A204.1 (cell line): ENCODE data around the gene DLAT.
"Not testable (repeated sequence)": the region's sequence is repeated elsewhere in the genome, so short reads cannot be mapped to it uniquely, and the experiment has no call there.

Experiments
- FAIRE-seq: peaks from 2 replicates; lab custom pipeline; 2012; peaks lifted over from hg19 to GRCh38; lab: Jason Lieb, UNC

The DLAT gene

DNA sequence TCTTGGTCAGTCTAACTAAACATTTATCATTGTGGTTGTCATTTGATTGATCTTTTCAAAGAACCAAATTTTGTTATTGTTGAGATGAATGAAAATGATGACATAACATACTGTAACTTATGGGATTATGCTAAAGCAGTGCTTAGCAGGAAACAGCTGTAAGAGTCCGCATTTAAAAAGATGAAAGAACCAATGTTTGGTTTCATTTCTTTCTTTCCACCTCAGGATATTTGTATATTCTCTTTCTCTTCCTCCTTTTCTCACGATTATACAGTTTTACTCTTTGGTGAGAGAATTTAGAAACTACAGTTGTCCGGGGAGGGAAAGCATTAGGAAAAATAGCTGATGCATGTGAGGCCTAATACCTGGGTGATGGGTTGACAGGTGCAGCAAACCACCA is 25.5 kb downstream of the DLAT start:
- FAIRE-seq, result no peak

- FAIRE-seq, result no peak
Measured at GRCh38 chr11:112051768-112052167, 26.6 kb downstream of the DLAT start.

- FAIRE-seq, result no peak
Measured at GRCh38 chr11:112057170-112057569, 32.0 kb downstream of the DLAT start.

- FAIRE-seq, result no peak
Measured at GRCh38 chr11:112058103-112058502, 32.9 kb downstream of the DLAT start.

- no peak for FAIRE-seq
Measured at GRCh38 chr11:112062923-112063322, 37.7 kb downstream of the DLAT start.

DNA sequence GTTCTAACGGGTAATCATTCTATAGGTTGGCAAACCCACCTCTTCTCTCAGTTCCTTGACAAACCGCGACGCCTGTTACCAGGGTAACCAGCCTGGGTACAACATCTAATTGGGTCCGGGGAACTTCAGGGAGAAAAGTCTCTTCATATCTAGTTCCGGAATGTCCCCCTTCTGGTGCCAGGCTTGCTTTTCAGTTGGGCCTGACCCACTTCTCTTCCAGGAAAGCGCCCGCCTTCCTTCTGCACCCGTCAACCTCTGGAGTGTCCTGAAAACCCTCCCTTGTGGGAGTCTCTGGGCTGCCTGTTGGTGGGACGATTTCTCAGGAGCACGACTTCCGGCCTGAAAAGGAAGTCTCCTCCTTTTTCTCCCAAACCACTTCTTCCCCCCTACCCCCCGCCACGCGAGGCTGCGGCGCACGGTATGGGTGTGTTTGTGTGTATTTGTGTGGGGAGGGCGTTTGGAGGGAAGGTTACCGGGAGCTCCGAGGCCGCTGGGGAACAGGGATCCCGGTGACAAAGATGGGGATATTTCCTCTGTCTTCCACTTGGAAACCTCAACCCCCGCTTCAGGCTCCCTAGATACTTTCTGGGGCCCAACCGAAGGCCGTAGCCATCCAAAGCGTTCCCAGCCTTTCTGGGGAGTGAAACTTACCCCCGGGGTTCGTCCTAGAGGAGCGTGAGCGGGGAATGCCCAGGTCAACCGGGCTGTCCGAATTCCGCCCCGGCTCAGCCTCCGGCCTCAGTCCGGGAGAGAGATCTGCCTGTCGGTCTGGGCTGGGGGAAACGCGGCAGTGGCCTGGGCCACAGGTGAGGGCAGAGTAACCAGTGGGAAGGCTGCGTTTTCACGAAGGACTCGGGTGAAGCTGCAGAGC is 49.0 kb downstream of the DLAT start, which contains the start of the genes NKAPD1 and PIH1D2:
NKAPD1 (plus strand) TSS at position 359 of the 871 bp plus-strand sequence. CDS start 1,276 bp downstream, outside the sequence.
PIH1D2 (minus strand) TSS at position 77 of the 871 bp plus-strand sequence. CDS start 843 bp downstream, outside the sequence.
- peak; percentile 23 for FAIRE-seq

- no peak for FAIRE-seq
Measured at GRCh38 chr11:112082729-112083128, 57.5 kb downstream of the DLAT start.

- no peak for FAIRE-seq
Measured at GRCh38 chr11:112085822-112086421, 60.7 kb downstream of the DLAT start.

DNA sequence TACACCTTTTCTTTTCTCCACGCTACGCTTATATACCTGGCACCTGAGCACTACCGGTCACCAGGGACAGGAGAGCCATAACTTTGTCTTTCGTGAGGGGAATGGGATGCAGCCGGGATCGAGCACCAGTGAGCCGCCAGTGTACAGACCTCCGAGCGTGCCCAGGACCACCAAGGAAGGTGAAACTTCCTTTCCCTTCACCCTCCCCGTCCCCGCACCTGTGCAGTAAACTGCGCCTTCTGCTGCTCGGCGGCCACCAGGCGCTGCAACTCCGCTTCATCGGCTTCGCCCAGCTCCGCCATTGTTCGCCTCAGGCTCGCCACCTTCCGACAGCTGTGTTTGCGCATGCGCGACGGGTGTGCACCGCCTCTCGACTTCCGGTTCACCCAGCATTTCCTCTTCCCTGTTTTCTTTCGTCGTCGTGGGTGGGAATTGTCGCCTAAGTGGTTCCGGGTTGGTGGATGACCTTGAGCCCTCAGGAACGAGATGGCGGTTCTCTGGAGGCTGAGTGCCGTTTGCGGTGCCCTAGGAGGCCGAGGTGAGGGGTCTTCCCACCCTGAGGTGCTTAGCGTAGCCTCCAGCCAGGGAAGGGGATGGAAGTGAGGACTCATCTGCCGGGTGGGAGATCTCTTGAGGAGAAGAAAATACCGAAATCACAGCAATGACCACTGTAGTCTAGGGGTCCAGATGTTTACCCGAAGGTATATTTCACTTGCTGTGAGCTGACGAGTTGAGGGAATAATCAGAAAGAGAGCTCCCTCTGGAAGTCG is 61.4 kb downstream of the DLAT start, which contains the start of the genes SDHD and TIMM8B:
SDHD (plus strand) TSS at position 452 of the 770 bp plus-strand sequence; CDS start at position 487, 35 bp downstream.
TIMM8B (minus strand) TSS at position 335 of the 770 bp plus-strand sequence; CDS start at position 302, 33 bp downstream.
- peak; percentile 89 for FAIRE-seq

- FAIRE-seq, result no peak
Measured at GRCh38 chr11:112087212-112087611, 62.0 kb downstream of the DLAT start.

DNA sequence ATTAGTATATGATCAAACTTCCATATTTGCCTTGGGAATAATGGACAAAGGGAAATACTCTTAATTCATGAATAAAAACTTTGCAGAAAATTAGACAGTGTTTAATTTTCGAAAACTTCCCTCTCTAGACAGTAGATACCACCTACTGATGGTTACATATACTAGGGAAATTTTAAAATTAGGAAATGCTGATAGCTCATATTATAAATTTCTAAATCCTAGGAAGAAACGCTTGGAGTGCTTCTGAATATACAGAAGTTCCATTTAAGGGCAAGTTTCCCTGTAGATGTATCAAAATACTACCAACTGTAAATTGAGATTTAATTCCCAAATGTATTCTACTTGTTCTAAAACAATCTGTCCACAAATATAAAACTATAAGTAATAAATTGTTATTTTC is 70.1 kb downstream of the DLAT start:
- FAIRE-seq, result not testable (repeated sequence)

DNA sequence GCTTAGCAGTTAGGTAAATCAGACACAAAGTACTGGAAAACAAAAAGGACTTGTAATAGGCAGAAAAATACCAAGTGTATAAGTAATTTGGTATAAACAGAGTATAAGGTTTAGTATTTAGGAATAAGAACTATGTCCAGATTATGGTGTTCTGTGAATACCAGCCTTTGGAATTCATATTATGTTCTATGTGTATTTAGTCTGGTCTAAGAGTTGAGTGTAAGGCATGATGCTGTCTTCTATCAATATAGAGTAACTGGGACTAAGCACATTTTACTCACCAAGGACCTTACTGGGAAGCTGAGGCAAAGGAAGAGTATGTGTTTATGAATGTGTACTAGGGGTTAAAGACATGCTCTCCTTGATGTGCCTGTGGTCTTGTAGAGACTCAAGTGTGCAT is 71.0 kb downstream of the DLAT start:
- no peak for FAIRE-seq

DNA sequence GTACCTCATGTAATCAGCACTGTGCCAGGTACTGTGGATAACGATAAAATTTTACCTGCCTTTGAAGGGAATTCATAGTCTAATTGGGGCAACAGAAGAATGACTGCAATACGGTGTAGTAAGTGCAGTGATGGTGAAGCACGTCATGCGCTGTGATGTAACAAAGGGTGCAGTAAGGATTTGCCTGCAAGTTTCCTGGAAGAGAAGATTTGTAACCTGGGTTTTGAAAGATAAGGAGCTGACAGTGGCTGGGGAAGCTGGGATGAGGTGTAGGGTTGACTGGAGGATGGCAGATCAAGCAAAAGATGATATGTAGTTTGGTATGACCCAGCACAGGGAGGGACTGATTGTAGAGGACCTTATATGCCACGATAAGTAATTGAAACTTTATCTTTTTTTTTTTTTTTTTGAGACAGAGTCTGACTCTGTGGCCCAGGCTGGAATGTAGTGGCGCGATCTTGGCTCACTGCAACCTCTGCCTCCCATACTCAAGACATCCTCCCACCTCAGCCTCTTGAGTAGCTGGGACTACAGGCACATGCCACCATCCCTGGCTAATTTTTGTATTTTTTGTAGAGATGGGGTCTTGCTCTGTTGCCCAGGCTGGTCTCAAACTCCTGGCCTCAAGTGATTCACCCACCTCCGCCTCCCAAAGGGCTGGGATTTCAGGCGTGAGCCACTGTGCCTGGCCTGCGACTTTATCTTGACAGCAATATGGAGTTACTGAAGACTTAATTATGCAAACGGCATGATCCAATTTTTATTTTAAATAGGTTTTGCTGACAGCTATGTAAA is 72.7 kb downstream of the DLAT start:
- no peak for FAIRE-seq

DNA sequence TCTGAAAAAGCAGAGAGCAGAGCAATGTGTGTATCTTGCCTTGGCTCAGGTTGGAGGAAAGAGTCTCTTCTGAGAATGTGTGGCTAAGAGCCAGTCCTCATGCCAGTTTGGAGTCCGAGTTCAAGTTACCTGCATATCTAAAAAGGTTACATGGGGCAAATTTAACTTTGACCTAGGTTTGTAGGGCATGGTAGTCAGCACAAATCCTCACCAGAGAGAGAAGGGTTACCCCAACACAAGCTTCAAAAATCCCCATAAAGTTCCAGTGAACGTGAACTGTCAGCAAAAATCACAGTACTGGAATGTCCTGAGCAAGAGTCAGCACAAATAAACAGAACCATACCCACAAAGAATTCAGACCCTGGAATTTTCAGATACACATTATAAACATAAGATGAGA is 75.3 kb downstream of the DLAT start:
- no peak for FAIRE-seq

DNA sequence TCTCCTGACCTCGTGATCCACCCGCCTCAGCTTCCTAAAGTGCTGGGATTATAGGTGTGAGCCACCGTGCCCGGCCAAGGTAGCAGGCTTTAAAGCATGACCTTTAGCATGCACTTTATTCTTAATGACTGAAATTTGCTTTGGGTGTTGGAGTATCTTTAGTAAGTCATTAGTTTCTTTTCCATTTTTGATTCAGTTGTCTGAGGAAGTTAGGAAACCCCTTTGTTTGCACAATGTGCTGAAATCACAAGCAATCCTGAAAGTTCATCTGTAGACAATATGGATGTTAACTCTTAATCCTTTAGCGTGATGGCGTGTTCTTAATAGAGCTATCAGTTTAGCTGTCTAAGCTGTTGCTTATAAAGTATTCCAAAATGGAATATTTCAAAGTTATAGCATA is 78.2 kb downstream of the DLAT start:
- FAIRE-seq, result no peak

DNA sequence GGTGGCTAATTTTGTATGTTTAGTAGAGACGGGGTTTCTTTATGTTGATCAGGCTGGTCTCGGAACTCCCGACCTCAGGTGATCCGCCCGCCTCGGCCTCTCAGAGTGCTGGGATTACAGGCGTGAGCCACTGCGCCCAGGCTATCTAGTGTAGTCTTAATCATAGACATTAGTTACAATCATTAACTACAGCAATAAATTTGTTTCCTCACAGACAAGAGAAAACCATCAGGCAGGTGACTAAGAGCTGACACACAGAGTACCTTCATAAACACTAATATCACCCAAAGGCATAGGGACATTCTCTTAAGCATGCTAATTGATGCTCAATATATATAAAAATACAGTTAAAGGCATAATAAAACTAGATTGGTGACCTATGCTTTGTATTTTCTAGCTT is 80.9 kb downstream of the DLAT start:
- FAIRE-seq, result no peak
